ENCODE data around the gene ZNF253.

DNA sequence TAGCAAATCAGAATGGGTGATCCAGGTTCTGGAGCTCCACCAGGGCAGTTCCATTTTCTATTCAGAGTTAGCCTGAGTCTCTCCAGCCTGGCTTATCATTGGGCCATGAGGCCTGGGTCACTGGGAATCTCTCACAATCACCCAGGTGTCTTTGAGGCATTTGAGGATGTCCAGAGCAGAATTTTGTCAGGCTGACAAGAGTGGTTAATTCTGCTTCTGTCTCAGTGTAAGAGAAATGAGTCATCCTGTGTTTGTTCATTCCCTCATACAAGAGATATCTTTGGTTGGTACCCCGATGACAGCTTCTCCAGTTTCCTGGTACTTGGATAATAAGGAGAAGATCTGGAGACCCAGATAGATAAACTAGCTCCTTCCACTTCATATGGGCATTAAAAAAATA lies 45.5 kb downstream of the ZNF253 start:
- TF ChIP-seq, protein P1, sequence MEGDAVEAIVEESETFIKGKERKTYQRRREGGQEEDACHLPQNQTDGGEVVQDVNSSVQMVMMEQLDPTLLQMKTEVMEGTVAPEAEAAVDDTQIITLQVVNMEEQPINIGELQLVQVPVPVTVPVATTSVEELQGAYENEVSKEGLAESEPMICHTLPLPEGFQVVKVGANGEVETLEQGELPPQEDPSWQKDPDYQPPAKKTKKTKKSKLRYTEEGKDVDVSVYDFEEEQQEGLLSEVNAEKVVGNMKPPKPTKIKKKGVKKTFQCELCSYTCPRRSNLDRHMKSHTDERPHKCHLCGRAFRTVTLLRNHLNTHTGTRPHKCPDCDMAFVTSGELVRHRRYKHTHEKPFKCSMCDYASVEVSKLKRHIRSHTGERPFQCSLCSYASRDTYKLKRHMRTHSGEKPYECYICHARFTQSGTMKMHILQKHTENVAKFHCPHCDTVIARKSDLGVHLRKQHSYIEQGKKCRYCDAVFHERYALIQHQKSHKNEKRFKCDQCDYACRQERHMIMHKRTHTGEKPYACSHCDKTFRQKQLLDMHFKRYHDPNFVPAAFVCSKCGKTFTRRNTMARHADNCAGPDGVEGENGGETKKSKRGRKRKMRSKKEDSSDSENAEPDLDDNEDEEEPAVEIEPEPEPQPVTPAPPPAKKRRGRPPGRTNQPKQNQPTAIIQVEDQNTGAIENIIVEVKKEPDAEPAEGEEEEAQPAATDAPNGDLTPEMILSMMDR (conservative IDR thresholded peaks at IDR 0.05) = no peak
- no peak for TF ChIP-seq ZFX (IDR thresholded peaks at IDR 0.05)

Measured in C4-2B (cell line).